Adipocyte (in vitro differentiated cells): Measurements from ENCODE around the gene KTI12.
"Not testable (repeated sequence)": the region's sequence is repeated elsewhere in the genome, so short reads cannot be mapped to it uniquely, and the experiment has no call there.

ENCODE experiments used
- DNase-seq: peaks from one replicate; pipeline ENCODE4 v3.0.0-alpha.2; 2015; ENCODE audit warnings: low read depth
- H3K27me3 ChIP-seq: replicated peaks from 2 replicates; pipeline ENCODE4 v1.7.0; 2013; ENCODE audit warnings: mild to moderate bottlenecking, low read length, moderate library complexity; ENCODE audit not compliant: control insufficient read depth, insufficient read depth
- H3K36me3 ChIP-seq: 2 replicates; pipeline ENCODE4 v1.7.0; 2013; ENCODE audit warnings: low read length, mild to moderate bottlenecking, moderate library complexity; ENCODE audit not compliant: control insufficient read depth, insufficient read depth, severe bottlenecking
- H3K4me1 ChIP-seq: 2 replicates; pipeline ENCODE4 v1.7.0; 2013; ENCODE audit warnings: mild to moderate bottlenecking, low read length, moderate library complexity; ENCODE audit not compliant: control insufficient read depth, insufficient read depth
- H3K4me3 ChIP-seq: 2 replicates; pipeline ENCODE4 v1.7.0; 2013; ENCODE audit warnings: mild to moderate bottlenecking, low read length, moderate library complexity
- H3K9ac ChIP-seq: 2 replicates; pipeline ENCODE4 v1.7.0; 2013; ENCODE audit warnings: mild to moderate bottlenecking, low read length, moderate library complexity
- H3K9me3 ChIP-seq: 2 replicates; pipeline ENCODE4 v1.7.0; 2013; ENCODE audit warnings: mild to moderate bottlenecking, low read length, moderate library complexity; ENCODE audit not compliant: control insufficient read depth

The KTI12 gene

GRCh38 chr1:52056937-52057231, 23.3 kb upstream of the KTI12 start:
- DNase-seq, result no peak
- no peaks in the 10 kb centered on the region for H3K27me3 ChIP-seq
- H3K4me3 ChIP-seq, result peak overlapping the region; percentile 97
- no peaks in the 10 kb centered on the region for H3K9me3 ChIP-seq
- H3K9ac ChIP-seq, result peak overlapping the region; percentile 94
- peaks cover 43% of the 10 kb centered on the region for H3K4me1 ChIP-seq
- peaks cover 24% of the 10 kb centered on the region for H3K36me3 ChIP-seq

GRCh38 chr1:52056163-52056936, 22.7 kb upstream of the KTI12 start, which contains the start of gene BTF3L4:
Gene BTF3L4 (plus strand): TSS chr1:52056295. CDS start chr1:52059848, 3,553 bp downstream.
- peaks cover 26% of the 10 kb centered on the region for H3K36me3 ChIP-seq
- H3K27me3 ChIP-seq, result no peaks in the 10 kb centered on the region
- DNase-seq, result peak; percentile 97
- H3K9ac ChIP-seq, result peak within 1 kb of the TSS; percentile 94
- peaks cover 43% of the 10 kb centered on the region for H3K4me1 ChIP-seq
- peak within 1 kb of the TSS; percentile 97 for H3K4me3 ChIP-seq
- H3K9me3 ChIP-seq, result no peaks in the 10 kb centered on the region

- Histone ChIP-seq H3K9me3 (no peaks in the 10 kb centered on the region), H3K4me3 (peak overlapping the region; percentile 97), H3K4me1 (peaks cover 45% of the 10 kb centered on the region), H3K36me3 (peaks cover 20% of the 10 kb centered on the region), H3K9ac (peak overlapping the region; percentile 94), H3K27me3 (no peaks in the 10 kb centered on the region)
- no peak for DNase-seq
Measured at GRCh38 chr1:52055866-52056162, 22.2 kb upstream of the KTI12 start.

GRCh38 chr1:52055066-52055865, 21.7 kb upstream of the KTI12 start, which contains the start of gene TXNDC12:
Gene TXNDC12 (minus strand): TSS chr1:52055191. CDS start chr1:52055096, 95 bp downstream.
- DNase-seq, result peak; percentile 96
- H3K4me3 ChIP-seq, result peak within 1 kb of the TSS; percentile 97

GRCh38 chr1:52054496-52055065, 21.0 kb upstream of the KTI12 start:
- H3K27me3 ChIP-seq, result no peaks in the 10 kb centered on the region
- H3K9ac ChIP-seq, result peak overlapping the region; percentile 94
- H3K36me3 ChIP-seq, result peaks cover 10% of the 10 kb centered on the region
- H3K9me3 ChIP-seq, result no peaks in the 10 kb centered on the region
- peaks cover 47% of the 10 kb centered on the region for H3K4me1 ChIP-seq
- peak overlapping the region; percentile 97 for H3K4me3 ChIP-seq
- no peak for DNase-seq

More at GRCh38 chr1:52055066-52055865, 21.7 kb upstream of the KTI12 start, which contains the start of gene TXNDC12:
- peak within 1 kb of the TSS; percentile 94 for H3K9ac ChIP-seq
- no peaks in the 10 kb centered on the region for H3K9me3 ChIP-seq
- peaks cover 15% of the 10 kb centered on the region for H3K36me3 ChIP-seq
- H3K27me3 ChIP-seq, result no peaks in the 10 kb centered on the region
- peaks cover 49% of the 10 kb centered on the region for H3K4me1 ChIP-seq

GRCh38 chr1:52053862-52054261, 20.3 kb upstream of the KTI12 start:
- Histone ChIP-seq H3K27me3 (no peaks in the 10 kb centered on the region), H3K4me3 (peak overlapping the region; percentile 97), H3K9ac (peak overlapping the region; percentile 94), H3K4me1 (peaks cover 39% of the 10 kb centered on the region), H3K36me3 (peaks cover 10% of the 10 kb centered on the region), H3K9me3 (no peaks in the 10 kb centered on the region)
- DNase-seq, result no peak

GRCh38 chr1:52049337-52049736, 15.7 kb upstream of the KTI12 start:
- DNase-seq, H3K27me3 ChIP-seq, H3K9me3 ChIP-seq: not testable (repeated sequence)

GRCh38 chr1:52045666-52046195, 12.1 kb upstream of the KTI12 start:
- not testable (repeated sequence) for DNase-seq, H3K9ac ChIP-seq, H3K4me3 ChIP-seq, H3K4me1 ChIP-seq, H3K27me3 ChIP-seq, H3K9me3 ChIP-seq
- peaks cover 12% of the 10 kb centered on the region for H3K36me3 ChIP-seq

More at GRCh38 chr1:52049337-52049736, 15.7 kb upstream of the KTI12 start:
- not testable (repeated sequence) for H3K9ac ChIP-seq, H3K4me3 ChIP-seq
- H3K4me1 ChIP-seq, result peaks cover 16% of the 10 kb centered on the region
- peaks cover 15% of the 10 kb centered on the region for H3K36me3 ChIP-seq

GRCh38 chr1:52045236-52045635, 11.6 kb upstream of the KTI12 start:
- H3K4me3 ChIP-seq, result no peak overlapping the region
- peaks cover 17% of the 10 kb centered on the region for H3K36me3 ChIP-seq
- DNase-seq, result no peak
- H3K9ac ChIP-seq, result no peak overlapping the region
- H3K9me3 ChIP-seq, result peaks cover 4% of the 10 kb centered on the region
- H3K4me1 ChIP-seq, result no peaks in the 10 kb centered on the region
- H3K27me3 ChIP-seq, result no peaks in the 10 kb centered on the region

- H3K27me3 ChIP-seq, result no peaks in the 10 kb centered on the region
- peaks cover 25% of the 10 kb centered on the region for H3K36me3 ChIP-seq
- H3K4me3 ChIP-seq, result no peak overlapping the region
- H3K9ac ChIP-seq, result no peak overlapping the region
- DNase-seq, result no peak
- H3K9me3 ChIP-seq, result no peaks in the 10 kb centered on the region
- H3K4me1 ChIP-seq, result peaks cover 6% of the 10 kb centered on the region
Measured at GRCh38 chr1:52041551-52042185, 8.1 kb upstream of the KTI12 start.
